GM12891 (cell line): ENCODE measurements around the gene COLEC12.

ENCODE experiments used
- PAX5 ChIP-seq: IDR thresholded peaks from 2 replicates; pipeline ENCODE4 v1.6.1; 2011; ENCODE audit warnings: low read length, moderate library complexity, mild to moderate bottlenecking; ENCODE audit not compliant: insufficient read depth, severe bottlenecking
- POLR2A ChIP-seq: IDR thresholded peaks from 2 replicates; pipeline ENCODE4 v1.6.1; 2011; ENCODE audit warnings: low read depth, low read length, control low read depth
- POLR2AphosphoS5 ChIP-seq: IDR thresholded peaks from 2 replicates; pipeline ENCODE4 v1.6.1; 2011; ENCODE audit warnings: low read depth, low read length, control low read depth
- POU2F2 ChIP-seq: IDR thresholded peaks from 2 replicates; pipeline ENCODE4 v1.6.1; 2011; ENCODE audit warnings: low read depth, mild to moderate bottlenecking, control low read depth, low read length, moderate library complexity
- SPI1 ChIP-seq: IDR thresholded peaks from 2 replicates; pipeline ENCODE4 v1.6.1; 2011; ENCODE audit warnings: low read depth, low read length, control low read depth
- TAF1 ChIP-seq: IDR thresholded peaks from 2 replicates; pipeline ENCODE4 v1.6.1; 2011; ENCODE audit warnings: low read depth, low read length, control low read depth

DNA sequence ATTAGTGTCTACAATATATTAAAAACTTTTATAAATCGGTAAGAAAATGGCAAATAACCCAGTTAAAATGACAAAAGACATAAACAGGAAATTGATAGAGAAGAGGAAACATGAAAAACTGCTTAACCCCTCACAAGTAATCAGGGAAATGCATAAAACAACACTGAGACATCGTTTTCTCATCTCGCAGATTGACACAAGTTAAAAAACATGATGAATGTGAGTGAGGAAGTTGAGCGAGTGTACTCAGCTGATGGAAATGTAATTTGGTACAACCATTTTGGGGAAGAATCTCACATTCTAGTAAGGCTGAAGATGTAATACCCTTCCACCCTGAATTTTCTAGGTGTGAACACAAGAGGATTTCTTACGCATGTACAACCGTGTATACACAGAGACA is 214.7 kb downstream of the COLEC12 start:
- TF ChIP-seq POLR2AphosphoS5 (no peak), POLR2A (no peak), TAF1 (no peak), PAX5 (no peak), POU2F2 (no peak), SPI1 (no peak)
